Astrocyte of the cerebellum (primary cell): Measurements from ENCODE around the gene DGKA.
"Not testable (repeated sequence)": the region's sequence is repeated elsewhere in the genome, so short reads cannot be mapped to it uniquely, and the experiment has no call there.

ENCODE experiments used
- DNase-seq: peaks from one replicate; pipeline ENCODE4 v3.0.0-alpha.2; 2011; ENCODE audit warnings: low read depth
- H3K4me3 ChIP-seq: 2 replicates; pipeline ENCODE4 v1.5.1; 2011; ENCODE audit warnings: mild to moderate bottlenecking, low read depth, low read length, moderate library complexity
- in situ Hi-C: cut with HindIII; loops from 2 replicates; pipeline ENCODE4 v1.10.0; 2017; ENCODE audit warnings: low sequenced_read_pairs
- TF ChIP-seq, protein P1 (sequence below): IDR thresholded peaks from 2 replicates; pipeline ENCODE4 v1.5.1; 2012; ENCODE audit warnings: low read length, low read depth, moderate library complexity, mild to moderate bottlenecking; ENCODE audit errors: missing control alignments

The DGKA gene

DNA sequence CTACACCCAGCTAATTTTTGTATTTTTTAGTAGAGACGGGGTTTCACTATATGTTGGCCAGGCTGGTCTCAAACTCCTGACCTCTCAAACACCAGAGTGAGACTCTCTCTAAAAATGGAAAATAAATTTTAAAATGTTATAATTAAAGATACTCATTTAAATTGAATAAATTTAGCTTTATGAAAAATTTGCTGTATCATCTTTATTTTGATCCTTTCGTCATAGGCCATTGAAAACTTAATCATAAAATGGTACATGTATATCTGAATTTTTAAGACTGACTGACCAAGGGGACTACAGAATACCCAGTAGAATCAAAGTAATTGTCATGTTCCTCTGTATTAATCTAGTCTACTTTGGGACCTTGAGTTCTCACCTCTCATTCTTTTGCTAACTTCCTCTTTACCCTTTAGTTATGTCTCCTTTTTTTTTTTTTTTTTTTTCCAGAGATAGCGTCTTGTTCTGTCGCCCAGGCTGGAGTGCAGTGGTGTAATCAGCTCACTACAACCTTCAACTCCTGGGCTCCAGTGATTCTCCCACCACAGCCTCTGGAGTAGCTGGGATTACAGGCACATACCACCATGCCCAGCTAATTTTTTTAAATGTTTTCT, 52.4 kb downstream of the DGKA start:
- TF ChIP-seq, protein P1, sequence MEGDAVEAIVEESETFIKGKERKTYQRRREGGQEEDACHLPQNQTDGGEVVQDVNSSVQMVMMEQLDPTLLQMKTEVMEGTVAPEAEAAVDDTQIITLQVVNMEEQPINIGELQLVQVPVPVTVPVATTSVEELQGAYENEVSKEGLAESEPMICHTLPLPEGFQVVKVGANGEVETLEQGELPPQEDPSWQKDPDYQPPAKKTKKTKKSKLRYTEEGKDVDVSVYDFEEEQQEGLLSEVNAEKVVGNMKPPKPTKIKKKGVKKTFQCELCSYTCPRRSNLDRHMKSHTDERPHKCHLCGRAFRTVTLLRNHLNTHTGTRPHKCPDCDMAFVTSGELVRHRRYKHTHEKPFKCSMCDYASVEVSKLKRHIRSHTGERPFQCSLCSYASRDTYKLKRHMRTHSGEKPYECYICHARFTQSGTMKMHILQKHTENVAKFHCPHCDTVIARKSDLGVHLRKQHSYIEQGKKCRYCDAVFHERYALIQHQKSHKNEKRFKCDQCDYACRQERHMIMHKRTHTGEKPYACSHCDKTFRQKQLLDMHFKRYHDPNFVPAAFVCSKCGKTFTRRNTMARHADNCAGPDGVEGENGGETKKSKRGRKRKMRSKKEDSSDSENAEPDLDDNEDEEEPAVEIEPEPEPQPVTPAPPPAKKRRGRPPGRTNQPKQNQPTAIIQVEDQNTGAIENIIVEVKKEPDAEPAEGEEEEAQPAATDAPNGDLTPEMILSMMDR, result no peak
- in situ Hi-C loops, result no loop called here
- DNase-seq, result no peak
- H3K4me3 ChIP-seq, result no peak overlapping the region

DNA sequence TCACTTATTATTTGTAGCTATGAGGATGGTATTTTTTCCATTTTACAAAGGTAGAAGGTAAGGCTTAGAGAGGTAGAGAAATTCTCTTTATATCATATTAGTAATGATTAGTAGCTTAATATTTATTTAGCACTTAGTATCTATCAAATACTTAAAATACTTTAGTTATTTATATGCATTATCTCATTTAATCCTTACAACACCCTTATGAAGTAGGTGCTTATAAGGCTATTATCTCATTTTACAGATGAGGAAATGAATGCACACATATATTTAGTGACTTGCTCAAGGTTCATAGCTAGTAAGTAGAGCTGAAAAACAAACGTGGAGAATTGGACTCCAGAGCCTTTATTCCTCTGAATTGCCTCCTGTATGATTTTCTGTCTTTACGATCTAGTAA, 53.9 kb downstream of the DGKA start:
- TF ChIP-seq, protein P1, result no peak
- no peak overlapping the region for H3K4me3 ChIP-seq
- in situ Hi-C loops, result no loop called here
- DNase-seq, result no peak

DNA sequence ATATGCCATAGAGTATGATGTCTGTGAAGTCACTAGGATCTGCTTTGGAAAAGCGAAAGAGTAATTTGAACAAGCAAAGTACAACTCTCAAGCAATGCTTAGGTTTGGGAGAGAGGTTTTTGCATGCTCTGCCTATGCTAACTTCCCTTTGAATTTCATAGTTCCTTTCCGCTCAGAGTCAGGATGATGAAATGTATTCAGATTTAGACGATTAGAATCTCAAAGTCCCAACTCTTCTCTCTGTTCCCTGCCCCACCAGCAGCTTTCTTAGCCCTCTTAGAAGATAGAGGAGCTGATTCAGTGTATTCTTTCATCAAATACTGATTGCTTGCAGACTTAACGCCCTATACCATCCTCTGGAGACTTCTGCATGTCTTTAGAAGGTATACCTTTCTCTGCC, 54.4 kb downstream of the DGKA start:
- no peak for DNase-seq
- TF ChIP-seq, protein P1, result no peak
- no peak overlapping the region for H3K4me3 ChIP-seq
- in situ Hi-C loops, result no loop called here

DNA sequence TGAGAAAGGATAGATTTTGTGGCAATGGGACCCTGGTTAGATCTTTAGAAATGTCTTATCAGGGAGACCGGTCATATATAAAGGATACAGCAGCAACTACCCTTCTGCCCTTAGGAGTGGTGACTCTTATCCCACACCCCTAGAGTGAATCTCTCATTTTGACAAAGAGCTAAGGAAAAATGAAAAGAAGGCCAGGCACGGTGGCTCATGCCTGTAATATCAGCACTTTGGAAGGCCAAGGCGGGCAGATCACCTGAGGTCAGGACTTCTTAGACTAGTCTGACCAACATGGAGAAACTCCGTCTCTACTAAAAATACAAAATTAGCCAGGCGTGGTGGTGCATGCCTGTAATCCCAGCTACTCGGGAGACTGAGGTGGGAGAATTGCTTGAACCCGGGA, 55.0 kb downstream of the DGKA start:
- in situ Hi-C loops, H3K4me3 ChIP-seq, DNase-seq: not testable (repeated sequence)

DNA sequence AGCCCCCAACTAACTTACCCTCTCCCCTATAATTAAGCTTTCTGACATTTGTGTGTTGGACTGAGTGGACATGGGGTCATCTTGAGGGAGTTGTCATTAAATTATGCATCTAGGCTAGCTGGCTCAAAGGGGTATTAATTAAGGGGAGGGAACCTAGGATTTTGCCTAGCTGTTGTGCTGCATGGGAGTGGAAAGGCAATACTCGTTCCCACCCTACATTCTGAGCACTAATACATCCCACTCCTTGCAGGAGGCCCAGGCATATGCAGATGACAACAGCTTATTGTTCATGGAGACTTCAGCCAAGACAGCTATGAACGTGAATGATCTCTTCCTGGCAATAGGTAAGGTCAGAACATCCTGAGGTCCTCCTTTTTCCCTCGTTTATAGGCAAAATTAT, 60.1 kb downstream of the DGKA start:
- no peak for DNase-seq
- in situ Hi-C loops, result no loop called here
- TF ChIP-seq, protein P1, result no peak
- H3K4me3 ChIP-seq, result no peak overlapping the region

DNA sequence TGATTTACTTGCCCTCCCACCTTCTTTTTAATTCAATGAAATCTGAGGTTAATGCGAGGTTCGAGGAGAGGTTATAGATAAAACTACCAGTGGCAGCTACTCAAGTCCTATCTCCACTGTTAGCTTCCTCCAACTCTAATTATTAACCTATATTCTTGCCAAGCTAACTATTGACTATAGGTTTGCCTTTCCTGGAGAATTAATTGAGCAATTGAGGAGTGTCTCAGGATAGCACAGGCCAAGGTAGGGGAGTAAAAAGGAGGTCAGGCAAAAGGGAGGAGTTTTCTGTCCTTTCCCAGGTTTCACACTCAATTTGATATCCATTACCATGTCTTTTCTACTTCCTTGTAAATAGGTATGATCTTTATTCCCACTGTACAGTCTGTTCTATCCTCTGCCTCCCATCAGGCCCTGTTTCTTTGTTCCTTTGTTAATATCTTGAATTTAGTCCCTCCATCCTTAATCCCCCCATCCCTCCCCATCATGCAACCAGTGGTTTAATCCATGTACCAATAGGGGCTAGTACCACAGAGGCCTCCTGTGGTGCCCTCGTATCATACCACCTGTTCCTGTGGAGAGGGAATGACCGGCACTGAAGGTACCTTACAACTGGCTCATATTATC, 62.4 kb downstream of the DGKA start:
- DNase-seq, result no peak
- H3K4me3 ChIP-seq, result no peak overlapping the region
- TF ChIP-seq, protein P1, result no peak
- in situ Hi-C loops, result no loop called here

DNA sequence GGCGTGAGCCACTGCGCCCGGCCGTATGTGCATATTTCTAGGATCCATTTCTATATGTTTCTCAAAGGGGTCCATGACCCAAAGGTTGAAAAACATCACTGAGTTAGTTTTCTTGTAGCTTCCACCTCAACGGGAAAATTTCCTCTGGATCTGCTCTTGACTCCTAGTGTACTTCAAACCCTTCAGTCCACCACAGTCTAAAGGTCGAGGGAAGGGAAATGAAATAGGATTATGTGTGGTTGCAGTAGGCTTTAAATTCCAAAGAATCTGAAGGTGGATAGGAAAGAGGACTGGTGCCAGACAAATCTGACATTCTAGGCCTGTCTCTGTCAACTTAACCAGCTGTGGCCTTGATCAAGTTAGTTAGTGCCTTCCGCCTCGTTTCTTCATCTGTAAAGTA, 64.4 kb downstream of the DGKA start:
- TF ChIP-seq, protein P1, result no peak
- no peak for DNase-seq
- no peak overlapping the region for H3K4me3 ChIP-seq
- in situ Hi-C loops, result no loop called here
